Stomach smooth muscle (tissue), 2 donors: Measurements from ENCODE around the gene TUBGCP3.

ENCODE experiments used
- H3K27ac ChIP-seq: one replicate; pipeline ENCODE4 v1.7.0; 2013; ENCODE audit warnings: mild to moderate bottlenecking, low read length, inconsistent platforms
- H3K27me3 ChIP-seq, 2 donors: one replicate each; pipeline ENCODE4 v1.7.0; 2013; ENCODE audit warnings: low read length in 2 of 2; ENCODE audit not compliant: insufficient read depth in 2 of 2, control insufficient read depth in 1 of 2
- H3K36me3 ChIP-seq, 2 donors: one replicate each; pipeline ENCODE4 v1.7.0; 2013; ENCODE audit warnings: low read length in 2 of 2; ENCODE audit not compliant: control insufficient read depth in 2 of 2, insufficient read depth in 2 of 2
- H3K4me1 ChIP-seq: one replicate; pipeline ENCODE4 v1.7.0; 2013; ENCODE audit warnings: low read length; ENCODE audit not compliant: control insufficient read depth, insufficient read depth
- H3K4me3 ChIP-seq, 2 donors: one replicate each; pipeline ENCODE4 v1.7.0; 2013; ENCODE audit warnings: low read length in 2 of 2
- H3K9ac ChIP-seq, 2 donors: one replicate each; pipeline ENCODE4 v1.7.0; 2013; ENCODE audit warnings: low read length in 2 of 2, mild to moderate bottlenecking in 1 of 2
- H3K9me3 ChIP-seq, 2 donors: one replicate each; pipeline ENCODE4 v1.7.0; 2013; ENCODE audit warnings: low read length in 2 of 2; ENCODE audit not compliant: control insufficient read depth in 2 of 2
- donor health status: healthy.
- donor health status: Pancreatic carcinoma.

The TUBGCP3 gene

DNA sequence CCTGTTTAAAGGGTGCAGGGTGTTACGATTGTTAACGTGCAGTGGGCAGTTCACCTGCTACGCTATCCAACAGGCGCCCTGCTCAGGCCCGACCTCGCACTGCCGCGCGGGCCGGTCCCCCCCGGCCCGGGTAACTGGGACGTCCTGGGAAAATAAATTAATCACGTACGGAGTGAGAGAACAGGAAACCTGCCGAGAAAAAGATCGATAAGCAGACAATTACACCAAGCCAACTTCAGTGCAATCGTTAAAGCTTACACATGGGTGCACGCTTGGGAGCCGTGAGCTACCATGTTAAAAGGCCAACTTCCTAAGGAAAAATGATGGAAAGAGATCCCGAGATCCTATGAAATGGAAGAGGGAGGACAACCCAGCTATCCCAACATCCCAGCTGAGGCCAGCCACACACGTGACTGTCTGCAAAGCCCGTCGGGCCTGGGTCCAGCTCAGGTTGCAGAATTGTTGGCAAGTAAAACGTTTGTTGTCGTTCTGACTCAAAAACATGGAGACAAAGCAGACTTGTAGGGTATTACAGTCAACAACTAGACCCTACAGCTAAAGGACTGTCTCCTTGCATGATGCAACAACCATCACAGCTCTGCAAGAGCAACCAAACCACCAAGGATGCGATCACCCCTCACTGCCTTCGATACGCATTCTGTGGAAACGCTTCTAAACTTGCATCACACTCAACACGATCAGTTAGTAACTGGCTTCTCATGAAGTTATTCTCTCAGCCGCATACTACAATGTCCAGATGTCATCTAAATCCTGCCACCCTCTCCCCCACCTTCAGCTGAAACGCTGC lies 741 bp upstream of the TUBGCP3 start:
- Histone ChIP-seq H3K36me3 (peaks cover 0 to 1% of the 10 kb centered on the region in 2 donors), H3K9ac (peak overlapping the region; percentile 87 to 97), H3K27ac (peak overlapping the region; percentile 90), H3K9me3 (no peaks in the 10 kb centered on the region), H3K4me1 (peaks cover 17% of the 10 kb centered on the region), H3K27me3 (no peaks in the 10 kb centered on the region), H3K4me3 (peak overlapping the region; percentile 71 to 95)

DNA sequence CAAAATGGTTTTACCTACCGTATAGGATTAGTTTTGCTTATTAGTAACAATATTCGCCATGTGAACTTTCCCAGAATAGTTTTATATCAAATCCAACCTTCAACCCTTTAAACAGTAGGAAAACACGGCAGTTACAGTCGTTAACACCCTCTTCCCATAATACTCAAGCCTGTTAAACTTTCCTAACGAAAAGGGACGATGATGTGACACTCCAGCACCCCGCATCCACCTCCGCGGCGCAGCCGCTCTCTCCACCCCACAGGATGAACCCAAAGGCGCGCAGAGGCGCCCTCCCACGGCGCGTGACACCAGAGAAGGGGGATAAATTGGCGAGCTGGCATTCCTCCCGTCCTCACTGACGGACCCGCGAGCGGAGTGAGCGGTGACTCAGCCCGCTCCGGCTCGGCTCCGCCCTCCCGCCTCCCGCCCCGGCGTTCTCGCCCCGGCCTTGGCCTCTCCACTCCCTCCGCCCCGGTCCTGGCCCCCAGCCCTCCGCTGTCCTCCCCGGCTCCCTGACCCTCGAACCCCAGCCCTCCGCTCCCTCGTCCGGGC lies 665 bp downstream of the TUBGCP3 start:
- H3K9ac ChIP-seq = peak overlapping the region; percentile 80 to 87
- H3K4me1 ChIP-seq = peaks cover 17% of the 10 kb centered on the region
- H3K27me3 ChIP-seq = no peaks in the 10 kb centered on the region
- peak overlapping the region; percentile 90 for H3K27ac ChIP-seq
- H3K36me3 ChIP-seq = peaks cover 0 to 2% of the 10 kb centered on the region in 2 donors
- H3K4me3 ChIP-seq = peak overlapping the region; percentile 71 to 95
- H3K9me3 ChIP-seq = no peaks in the 10 kb centered on the region

DNA sequence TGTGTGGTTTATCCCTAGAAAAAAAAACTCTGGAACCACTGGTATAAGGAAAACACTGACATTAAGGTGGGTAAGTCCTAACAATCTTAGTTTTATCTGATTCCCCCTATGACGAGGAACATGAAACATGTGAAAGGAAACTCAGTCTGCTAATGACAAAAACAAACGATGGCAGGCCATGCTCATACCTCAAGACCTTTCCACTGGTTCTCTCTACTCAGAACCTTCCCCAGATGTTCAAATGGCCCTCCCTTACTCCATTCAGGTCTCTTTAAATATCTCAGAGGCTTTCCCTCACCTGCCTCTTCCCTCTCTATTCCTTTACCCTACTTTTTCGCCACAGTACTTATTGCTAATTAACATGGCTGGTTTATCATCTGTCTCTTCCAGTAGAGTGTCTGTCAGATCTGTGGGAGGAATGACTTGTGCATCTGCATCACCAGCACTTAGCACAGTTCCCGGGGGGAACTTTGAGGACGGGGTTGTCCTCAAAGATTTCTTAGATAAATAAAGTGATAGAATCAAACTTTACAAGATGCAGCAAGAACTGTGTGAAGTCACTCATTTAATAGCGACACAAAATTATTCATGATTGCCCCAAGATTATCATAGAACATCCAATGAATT lies 1.5 kb downstream of the TUBGCP3 start:
- Histone ChIP-seq H3K9me3 (no peaks in the 10 kb centered on the region), H3K36me3 (peaks cover 0 to 2% of the 10 kb centered on the region in 2 donors), H3K27me3 (no peaks in the 10 kb centered on the region), H3K4me3 (peak overlapping the region; percentile 71 to 95), H3K9ac (peak overlapping the region in 1 of 2 donors; percentile 87), H3K27ac (no peak overlapping the region), H3K4me1 (peaks cover 17% of the 10 kb centered on the region)

DNA sequence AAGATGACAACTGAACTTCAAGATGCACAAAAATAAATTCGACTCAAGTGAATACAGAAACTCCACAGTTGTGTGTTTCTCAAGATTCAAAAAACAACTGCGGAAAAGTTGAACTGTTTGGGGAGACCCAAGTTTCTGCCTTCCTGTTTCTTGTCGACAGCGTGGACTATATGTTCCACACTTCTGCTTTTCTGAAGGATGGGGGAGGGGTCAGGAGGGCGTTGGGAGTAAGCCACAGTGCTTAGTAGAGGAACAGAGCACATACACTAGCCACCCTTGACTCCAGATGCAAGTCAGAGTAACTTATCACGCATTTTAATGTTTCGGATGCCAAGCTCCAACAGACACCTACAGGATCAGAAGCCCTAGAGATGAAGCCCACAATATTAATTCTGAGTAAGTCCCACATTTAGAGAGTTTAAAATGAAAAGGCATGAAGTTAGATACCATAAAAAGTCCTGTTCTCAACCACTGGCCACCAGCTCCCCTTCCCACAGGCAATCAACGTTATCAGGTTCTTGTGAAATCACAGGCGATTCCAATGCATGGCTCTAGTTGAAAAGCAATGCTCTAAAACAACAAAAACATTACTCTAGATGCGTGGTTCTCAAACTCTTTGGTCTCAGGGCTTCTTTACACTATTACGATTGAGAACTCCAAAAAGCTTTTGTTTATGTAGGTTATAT lies 4.2 kb downstream of the TUBGCP3 start:
- H3K27ac ChIP-seq = no peak overlapping the region

DNA sequence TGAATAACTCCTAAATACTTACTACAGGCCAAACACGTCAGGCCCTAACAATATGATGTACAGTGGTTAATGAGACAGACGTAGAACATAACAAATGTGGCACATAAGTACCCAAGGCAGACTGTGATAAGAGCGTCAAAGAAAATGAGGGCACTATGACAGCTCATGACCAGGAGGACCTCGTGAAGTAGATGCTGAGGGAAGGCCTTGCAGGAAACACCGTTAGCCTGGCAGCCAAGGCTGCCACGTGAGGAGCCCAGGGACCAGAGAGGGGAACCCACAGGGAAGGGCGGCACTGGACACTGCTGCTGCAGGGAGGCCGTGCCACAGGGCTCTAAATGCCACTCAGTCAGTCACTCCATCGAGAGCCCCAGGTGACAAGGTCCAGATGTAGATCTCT lies 5.7 kb downstream of the TUBGCP3 start:
- H3K27ac ChIP-seq = no peak overlapping the region
- H3K4me1 ChIP-seq = peaks cover 10% of the 10 kb centered on the region
- H3K36me3 ChIP-seq = peaks cover 0 to 2% of the 10 kb centered on the region in 2 donors

More for the DNA sequence above, 4.2 kb downstream of the TUBGCP3 start:
- Histone ChIP-seq H3K9ac (no peak overlapping the region), H3K36me3 (peaks cover 0 to 2% of the 10 kb centered on the region in 2 donors), H3K9me3 (no peaks in the 10 kb centered on the region), H3K27me3 (no peaks in the 10 kb centered on the region), H3K4me1 (peaks cover 18% of the 10 kb centered on the region), H3K4me3 (no peak overlapping the region)

DNA sequence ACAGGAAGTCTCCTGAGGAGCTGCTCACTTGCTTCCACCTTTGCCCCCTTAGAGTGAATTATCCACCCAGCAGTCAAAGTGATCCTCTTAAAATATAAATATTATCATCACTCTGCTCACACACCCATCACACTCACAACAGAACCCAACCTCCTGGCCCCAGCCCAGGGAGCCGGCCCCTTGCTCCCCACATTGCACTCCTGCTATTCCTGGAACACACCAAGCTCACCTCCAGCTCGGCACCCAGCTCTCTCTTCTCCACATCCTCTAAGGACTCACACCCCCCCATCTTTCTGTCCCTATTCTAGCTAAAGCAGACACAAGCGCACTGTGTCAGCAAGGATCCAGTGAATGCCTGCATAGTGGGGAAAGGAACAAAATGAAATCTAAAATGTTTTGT lies 7.0 kb downstream of the TUBGCP3 start:
- H3K27ac ChIP-seq = no peak overlapping the region
- no peaks in the 10 kb centered on the region for H3K9me3 ChIP-seq
- H3K36me3 ChIP-seq = peaks cover 0 to 2% of the 10 kb centered on the region in 2 donors
- peaks cover 4% of the 10 kb centered on the region for H3K4me1 ChIP-seq
- no peaks in the 10 kb centered on the region for H3K27me3 ChIP-seq
- no peak overlapping the region for H3K9ac ChIP-seq
- H3K4me3 ChIP-seq = no peak overlapping the region

More for the DNA sequence above, 5.7 kb downstream of the TUBGCP3 start:
- H3K9ac ChIP-seq = no peak overlapping the region
- H3K4me3 ChIP-seq = no peak overlapping the region
- no peaks in the 10 kb centered on the region for H3K27me3 ChIP-seq
- no peaks in the 10 kb centered on the region for H3K9me3 ChIP-seq

DNA sequence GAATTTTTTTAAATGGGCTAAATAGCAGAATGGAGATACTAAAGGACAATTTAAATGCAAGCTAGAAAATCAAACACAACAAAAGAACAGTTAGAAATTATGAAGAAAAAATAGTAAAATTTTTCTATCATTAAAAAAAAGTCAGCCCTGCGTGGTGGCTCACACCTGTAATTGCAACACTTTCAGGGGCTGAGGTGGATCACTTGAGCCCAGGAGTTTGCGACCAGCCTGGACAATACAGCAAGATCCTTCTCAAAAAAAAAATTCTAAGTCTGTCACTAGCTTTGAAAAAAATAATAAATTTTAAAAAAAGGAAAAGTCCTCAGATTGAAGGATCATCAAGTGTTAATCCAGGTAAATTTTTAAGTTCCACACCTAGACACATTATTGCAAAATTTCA lies 7.7 kb downstream of the TUBGCP3 start:
- no peaks in the 10 kb centered on the region for H3K9me3 ChIP-seq
- no peak overlapping the region for H3K4me3 ChIP-seq
- no peak overlapping the region for H3K27ac ChIP-seq
- H3K27me3 ChIP-seq = no peaks in the 10 kb centered on the region
- H3K9ac ChIP-seq = no peak overlapping the region
- peaks cover 0 to 2% of the 10 kb centered on the region in 2 donors for H3K36me3 ChIP-seq
- H3K4me1 ChIP-seq = peaks cover 10% of the 10 kb centered on the region

DNA sequence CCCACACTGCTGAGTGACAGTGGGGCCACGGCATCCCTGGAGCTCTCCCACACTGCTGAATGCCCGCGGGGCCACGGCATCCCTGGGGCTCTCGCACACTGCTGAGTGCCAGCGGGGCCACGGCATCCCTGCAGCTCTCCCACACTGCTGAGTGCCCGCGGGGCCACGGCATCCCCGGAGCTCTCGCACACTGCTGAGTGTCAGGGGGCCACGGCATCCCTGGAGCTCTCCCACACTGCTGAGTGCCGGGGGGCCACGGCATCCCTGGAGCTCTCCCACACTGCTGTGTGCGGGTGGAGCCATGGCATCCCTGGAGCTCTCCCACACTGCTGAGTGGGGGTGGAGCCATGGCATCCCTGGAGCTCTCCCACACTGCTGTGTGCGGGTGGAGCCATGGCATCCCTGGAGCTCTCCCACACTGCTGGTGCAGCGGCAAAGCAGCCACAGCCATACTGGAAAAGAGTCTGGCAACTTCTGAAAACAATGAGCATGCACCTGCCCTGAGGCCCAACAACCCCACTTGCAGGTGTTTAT lies 8.6 kb downstream of the TUBGCP3 start:
- Histone ChIP-seq H3K4me1 (peaks cover 10% of the 10 kb centered on the region), H3K9ac (no peak overlapping the region), H3K4me3 (no peak overlapping the region)

DNA sequence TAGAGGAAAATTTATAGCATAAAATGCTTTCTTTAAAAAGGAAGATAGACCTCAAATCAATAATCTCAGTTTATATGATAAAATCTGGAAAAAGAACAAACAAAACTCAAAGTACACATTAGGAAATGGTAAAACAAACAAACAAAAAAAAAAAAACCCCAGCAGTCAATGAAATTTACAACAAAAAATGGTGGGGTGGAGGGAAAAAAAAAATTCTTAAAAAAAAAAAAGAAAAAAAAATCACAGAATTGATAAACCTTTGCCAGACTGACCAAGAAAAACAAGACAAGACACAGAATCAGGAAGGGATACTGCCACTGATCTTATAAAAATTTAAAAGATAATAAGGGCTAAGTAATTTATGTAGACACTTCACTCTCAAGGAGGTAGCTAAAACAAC lies 11.2 kb downstream of the TUBGCP3 start:
- H3K9ac ChIP-seq = no peak overlapping the region
- no peaks in the 10 kb centered on the region for H3K9me3 ChIP-seq
- no peaks in the 10 kb centered on the region for H3K36me3 ChIP-seq
- peaks cover 14% of the 10 kb centered on the region for H3K4me1 ChIP-seq
- H3K4me3 ChIP-seq = no peak overlapping the region
- no peak overlapping the region for H3K27ac ChIP-seq
- no peaks in the 10 kb centered on the region for H3K27me3 ChIP-seq

More for the DNA sequence above, 8.6 kb downstream of the TUBGCP3 start:
- H3K27ac ChIP-seq = no peak overlapping the region
- H3K9me3 ChIP-seq = no peaks in the 10 kb centered on the region
- H3K27me3 ChIP-seq = no peaks in the 10 kb centered on the region
- H3K36me3 ChIP-seq = peaks cover 0 to 2% of the 10 kb centered on the region in 2 donors

DNA sequence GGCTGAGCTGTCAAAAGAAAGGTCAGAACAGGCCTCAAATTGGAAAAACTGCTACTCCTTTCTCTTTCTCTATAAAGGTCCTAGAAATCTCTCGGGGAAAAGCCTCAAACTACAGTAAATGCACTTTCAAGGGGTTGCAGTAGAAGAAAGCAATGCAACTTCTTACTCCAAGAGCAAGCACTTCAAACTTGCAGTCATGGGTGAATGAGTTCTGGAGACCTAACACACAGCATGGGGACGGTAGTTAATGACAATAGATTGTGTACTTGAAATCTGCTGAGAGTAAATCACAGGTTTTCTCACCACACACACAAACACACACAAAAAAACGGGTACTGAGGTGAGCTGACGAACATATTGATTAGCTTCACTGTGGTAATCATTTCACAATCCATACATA lies 11.8 kb downstream of the TUBGCP3 start:
- no peaks in the 10 kb centered on the region for H3K27me3 ChIP-seq
- H3K36me3 ChIP-seq = no peaks in the 10 kb centered on the region
- no peak overlapping the region for H3K27ac ChIP-seq
- no peak overlapping the region for H3K9ac ChIP-seq
- no peak overlapping the region for H3K4me3 ChIP-seq
- H3K9me3 ChIP-seq = no peaks in the 10 kb centered on the region
- H3K4me1 ChIP-seq = peaks cover 14% of the 10 kb centered on the region
